Measurements from ENCODE around the gene LRRTM4. TPM values are rescaled to one million over a fixed set of nuclear protein-coding genes. Genes with fewer than 3 reads are reported as not detected.

Gene LRRTM4
- total RNA-seq, 4 donors from 2014 or later, result 0.22 TPM; not detected in 3

DNA sequence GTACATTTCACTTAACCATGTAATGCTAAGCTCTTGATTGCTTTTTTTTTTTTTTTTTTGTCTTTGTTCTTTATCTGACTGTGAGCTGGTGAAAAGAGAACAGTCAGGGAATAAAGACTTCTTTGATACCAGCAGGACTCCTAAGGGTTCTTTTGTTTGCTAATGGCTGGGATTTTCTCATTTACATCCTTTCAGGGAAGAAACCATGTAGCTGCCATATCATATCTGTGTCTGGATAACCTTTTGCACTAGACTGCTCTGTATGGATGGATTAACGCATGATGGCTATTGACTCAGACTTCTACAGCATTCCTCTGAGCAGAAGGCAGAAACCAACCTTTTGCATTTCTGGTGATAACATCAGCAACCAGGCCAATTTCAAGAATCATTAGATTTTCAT is 504.0 kb downstream of the LRRTM4 start:
- TF ChIP-seq, protein P1, sequence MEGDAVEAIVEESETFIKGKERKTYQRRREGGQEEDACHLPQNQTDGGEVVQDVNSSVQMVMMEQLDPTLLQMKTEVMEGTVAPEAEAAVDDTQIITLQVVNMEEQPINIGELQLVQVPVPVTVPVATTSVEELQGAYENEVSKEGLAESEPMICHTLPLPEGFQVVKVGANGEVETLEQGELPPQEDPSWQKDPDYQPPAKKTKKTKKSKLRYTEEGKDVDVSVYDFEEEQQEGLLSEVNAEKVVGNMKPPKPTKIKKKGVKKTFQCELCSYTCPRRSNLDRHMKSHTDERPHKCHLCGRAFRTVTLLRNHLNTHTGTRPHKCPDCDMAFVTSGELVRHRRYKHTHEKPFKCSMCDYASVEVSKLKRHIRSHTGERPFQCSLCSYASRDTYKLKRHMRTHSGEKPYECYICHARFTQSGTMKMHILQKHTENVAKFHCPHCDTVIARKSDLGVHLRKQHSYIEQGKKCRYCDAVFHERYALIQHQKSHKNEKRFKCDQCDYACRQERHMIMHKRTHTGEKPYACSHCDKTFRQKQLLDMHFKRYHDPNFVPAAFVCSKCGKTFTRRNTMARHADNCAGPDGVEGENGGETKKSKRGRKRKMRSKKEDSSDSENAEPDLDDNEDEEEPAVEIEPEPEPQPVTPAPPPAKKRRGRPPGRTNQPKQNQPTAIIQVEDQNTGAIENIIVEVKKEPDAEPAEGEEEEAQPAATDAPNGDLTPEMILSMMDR (IDR thresholded peaks at IDR 0.05; ENCODE audit: low read depth), result no peak

DNA sequence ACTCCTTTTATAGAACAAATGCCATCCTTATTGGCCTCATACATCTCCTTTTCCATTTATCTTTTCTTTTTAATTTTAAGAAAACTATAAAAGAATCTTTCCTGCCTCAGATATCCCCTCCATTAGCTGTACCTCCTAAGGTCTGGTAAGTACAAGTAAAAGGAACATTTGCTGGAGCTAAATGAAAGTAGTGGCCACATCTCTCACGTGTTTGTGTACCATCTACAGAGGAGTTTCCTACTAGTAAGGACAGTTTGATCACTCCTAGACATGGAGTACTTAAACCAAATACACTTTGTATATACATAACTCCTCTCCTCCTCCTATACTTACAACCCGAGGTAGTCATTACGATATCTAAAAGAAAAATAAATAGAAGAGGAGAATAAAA is 504.8 kb downstream of the LRRTM4 start:
- TF ChIP-seq, protein P1 (IDR thresholded peaks at IDR 0.05; ENCODE audit: low read depth), result no peak

DNA sequence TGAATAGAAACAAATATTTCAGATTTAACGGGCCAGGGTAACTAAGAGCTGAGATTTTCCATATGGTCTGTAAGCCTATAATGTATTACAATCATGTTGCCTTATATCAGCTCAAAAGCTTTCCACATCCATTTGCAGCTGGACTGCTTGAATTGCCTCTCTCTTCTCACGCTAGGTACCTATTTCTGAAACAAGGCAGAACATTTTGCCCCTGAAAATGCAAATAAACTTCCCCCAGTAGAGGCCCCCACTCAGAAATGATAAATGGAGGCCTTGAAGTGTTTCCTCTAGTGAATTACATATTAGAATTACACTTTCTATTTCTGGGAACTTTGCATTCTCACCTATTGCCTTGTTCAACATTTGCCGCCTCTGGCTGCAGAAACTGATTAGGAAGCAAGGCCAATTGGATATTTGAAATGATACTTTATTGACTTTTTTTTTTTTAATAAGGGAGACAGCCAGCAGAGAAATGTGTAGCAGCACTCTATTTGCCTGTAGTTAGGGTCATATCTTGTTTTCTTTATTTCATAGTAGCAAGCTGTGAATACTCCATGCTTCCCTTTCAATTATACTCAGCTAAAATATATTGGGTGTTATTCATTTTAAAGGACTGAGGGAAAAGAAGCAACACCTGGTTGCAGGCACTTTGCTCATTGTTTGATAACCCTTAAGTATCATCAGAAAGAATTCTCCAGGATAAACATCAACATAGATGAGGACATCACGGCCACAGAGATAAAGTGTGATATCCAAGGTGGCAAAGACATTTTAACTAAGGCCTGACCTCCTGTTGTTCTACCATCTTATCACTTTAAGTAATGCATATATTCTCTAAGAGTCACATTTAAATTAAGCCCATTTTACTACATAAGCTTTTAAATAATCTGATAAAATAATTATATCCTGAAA is 505.5 kb downstream of the LRRTM4 start:
- TF ChIP-seq, protein P1 (IDR thresholded peaks at IDR 0.05; ENCODE audit: low read depth), result no peak

DNA sequence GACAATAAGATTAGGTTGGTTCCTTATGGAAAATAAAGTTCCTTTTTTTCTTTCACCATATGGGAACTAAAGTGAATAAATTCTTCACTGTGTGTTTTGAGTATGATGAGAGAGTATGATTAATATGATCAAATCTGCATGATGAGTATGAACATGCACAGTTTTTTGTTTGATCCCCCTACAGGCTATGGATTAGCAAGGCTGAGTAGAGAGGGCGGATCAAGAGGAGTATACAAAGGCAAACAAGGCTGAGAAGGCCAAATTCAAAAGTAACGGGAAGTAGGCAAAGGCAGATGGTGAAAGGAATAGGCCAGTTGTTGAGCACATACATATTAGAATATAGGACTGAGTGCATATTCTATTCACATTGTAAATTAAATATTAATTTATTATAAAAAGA is 508.2 kb downstream of the LRRTM4 start:
- TF ChIP-seq, protein P1 (IDR thresholded peaks at IDR 0.05; ENCODE audit: low read depth), result no peak

DNA sequence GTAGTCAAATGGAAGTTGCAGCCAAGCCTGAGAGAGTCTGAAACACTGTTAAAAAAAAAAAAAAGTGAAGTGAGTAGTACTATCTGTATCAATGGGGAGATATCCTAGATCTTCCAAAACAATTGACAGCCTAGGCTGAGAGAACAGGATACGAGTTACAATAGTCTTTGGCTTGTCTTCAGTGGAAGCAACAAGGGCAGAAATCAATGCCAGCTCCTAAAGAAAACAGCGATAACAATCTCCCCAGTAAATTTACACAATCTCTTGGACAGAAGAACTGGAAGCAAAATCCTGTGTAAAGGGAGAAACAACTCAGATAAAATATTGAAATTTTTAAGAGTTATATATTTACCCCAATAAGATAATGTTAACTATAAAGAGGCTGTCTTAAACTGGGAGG is 508.7 kb downstream of the LRRTM4 start:
- TF ChIP-seq, protein P1 (IDR thresholded peaks at IDR 0.05; ENCODE audit: low read depth), result no peak

DNA sequence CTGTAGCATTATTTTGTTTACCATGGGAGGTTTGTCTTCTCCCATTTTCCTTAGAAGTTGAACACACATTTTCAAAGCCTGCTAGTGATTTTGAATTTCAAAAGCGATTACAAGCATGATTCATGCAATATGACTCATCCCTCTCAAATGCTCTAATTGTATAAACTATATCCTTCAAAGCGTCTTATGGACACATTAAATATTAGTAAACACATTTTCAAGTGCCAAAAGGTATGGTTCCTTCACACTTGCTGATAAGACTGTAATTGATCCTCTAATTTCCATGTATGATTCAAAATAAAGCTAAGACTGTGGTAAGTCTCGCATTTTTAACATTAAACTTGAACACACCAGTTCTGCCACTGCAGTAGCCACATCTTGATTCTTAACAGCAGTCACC is 512.9 kb downstream of the LRRTM4 start:
- TF ChIP-seq, protein P1 (IDR thresholded peaks at IDR 0.05; ENCODE audit: low read depth), result no peak

DNA sequence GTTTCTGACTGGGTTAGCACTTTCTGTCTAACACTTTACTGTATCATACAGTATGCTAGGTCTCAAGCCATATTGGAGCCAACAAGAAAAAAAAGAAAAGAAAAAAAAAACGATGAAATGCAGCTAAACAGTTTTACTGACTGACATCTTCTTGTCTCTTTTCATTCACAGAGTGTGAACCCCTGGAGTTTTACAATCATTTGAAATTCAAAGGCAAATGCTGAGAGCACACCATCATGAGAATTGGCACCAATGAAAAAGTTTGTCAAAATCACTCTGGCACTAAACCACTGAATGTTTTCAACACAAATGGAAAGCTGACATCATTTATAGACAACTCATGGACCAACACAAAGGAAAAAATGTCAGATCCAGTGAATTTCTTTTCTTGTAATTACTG is 513.3 kb downstream of the LRRTM4 start:
- TF ChIP-seq, protein P1 (IDR thresholded peaks at IDR 0.05; ENCODE audit: low read depth), result no peak

Data from subcutaneous adipose tissue (tissue), 4 donors.